RWPE2 (cell line): Measurements from ENCODE around the gene CABS1.
A peak's percentile ranks its signal among the peaks of the same experiment; 100 is the strongest.

ENCODE experiments used
- ATAC-seq: fragments of 200-7000 bp; cut with Tn5 transposase; 3 replicates; pipeline ENCODE4 v1.9.1; 2021; ENCODE audit warnings: low read depth
- DNase-seq: peaks from one replicate; pipeline ENCODE4 v3.0.0-alpha.2; 2020; ENCODE audit warnings: low spot score
- H3K27ac ChIP-seq: fragments of 450-650 bp; 2 replicates; pipeline ENCODE4 v1.5.1; 2017; ENCODE audit warnings: mild to moderate bottlenecking; ENCODE audit not compliant: poor library complexity, severe bottlenecking
- H3K27me3 ChIP-seq: fragments of 250-450 bp; sonication (Bioruptor Pico); 2 replicates; pipeline ENCODE4 v1.5.1; 2021; ENCODE audit warnings: mild to moderate bottlenecking, moderate library complexity; ENCODE audit not compliant: insufficient read depth, poor library complexity, severe bottlenecking
- H3K36me3 ChIP-seq: fragments of 250-450 bp; sonication (Bioruptor Pico); 2 replicates; pipeline ENCODE4 v1.5.1; 2020; ENCODE audit warnings: low read depth, mild to moderate bottlenecking, moderate library complexity
- H3K4me1 ChIP-seq: fragments of 250-450 bp; sonication (Bioruptor Pico); 2 replicates; pipeline ENCODE4 v1.5.1; 2021; ENCODE audit warnings: mild to moderate bottlenecking, moderate library complexity; ENCODE audit not compliant: insufficient read depth, poor library complexity, severe bottlenecking
- H3K4me3 ChIP-seq: fragments of 250-450 bp; sonication (Bioruptor Pico); 2 replicates; pipeline ENCODE4 v1.5.1; 2021; ENCODE audit warnings: mild to moderate bottlenecking, moderate library complexity; ENCODE audit not compliant: severe bottlenecking
- H3K9me3 ChIP-seq: fragments of 250-450 bp; sonication (Bioruptor Pico); 2 replicates; pipeline ENCODE4 v1.5.1; 2021; ENCODE audit warnings: mild to moderate bottlenecking, moderate library complexity; ENCODE audit not compliant: severe bottlenecking
- CTCF ChIP-seq: fragments of 450-650 bp; IDR thresholded peaks from one replicate; pipeline ENCODE4 v1.5.1; 2017; ENCODE audit warnings: mild to moderate bottlenecking, moderate library complexity; ENCODE audit not compliant: poor library complexity, severe bottlenecking

CABS1 gene

DNA sequence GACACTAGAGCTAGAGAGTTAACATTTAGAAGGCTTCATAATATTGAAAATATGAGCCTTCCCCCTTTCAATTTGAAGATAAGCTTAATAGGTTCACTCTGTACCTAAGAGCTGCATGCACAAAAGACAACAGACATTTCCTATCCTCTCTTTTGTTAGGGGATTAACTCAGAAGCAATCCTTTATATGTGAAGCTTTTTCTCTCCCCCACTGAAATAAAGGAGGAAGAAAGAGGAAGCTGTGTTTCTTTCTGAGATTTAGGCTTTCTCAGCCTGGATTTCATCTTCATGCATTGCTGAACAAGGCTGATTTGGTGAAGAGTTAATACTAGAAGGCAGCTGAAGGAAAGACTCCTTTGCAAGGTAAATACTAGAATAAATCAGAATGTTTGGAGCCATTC lies 21.0 kb upstream of the CABS1 start:
- no peaks in the 10 kb centered on the region for H3K36me3 ChIP-seq
- no peak for TF ChIP-seq CTCF
- no peaks in the 10 kb centered on the region for H3K27me3 ChIP-seq
- no peaks in the 10 kb centered on the region for H3K9me3 ChIP-seq
- DNase-seq (no peak), ATAC-seq (no peak)
- no peak overlapping the region for H3K4me3 ChIP-seq
- no peak overlapping the region for H3K27ac ChIP-seq
- no peaks in the 10 kb centered on the region for H3K4me1 ChIP-seq

DNA sequence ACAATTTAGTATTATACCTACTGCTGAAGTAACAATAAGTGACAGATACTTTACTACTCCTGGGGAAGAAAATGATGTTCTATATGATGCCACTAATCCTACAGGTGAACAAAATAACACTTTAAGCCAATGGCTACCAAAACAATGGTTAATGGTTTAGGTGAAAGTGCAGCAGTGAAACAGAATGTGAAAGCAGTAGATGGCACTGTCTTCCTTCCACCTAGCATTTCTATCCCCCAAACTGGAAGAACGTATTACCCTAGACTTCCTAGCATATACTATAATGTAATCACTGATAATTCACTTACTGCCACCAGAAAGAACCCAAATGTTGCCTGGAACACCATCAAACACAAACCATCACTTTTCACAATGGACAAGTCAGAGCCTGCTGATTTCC lies 18.9 kb upstream of the CABS1 start:
- no peaks in the 10 kb centered on the region for H3K4me1 ChIP-seq
- H3K9me3 ChIP-seq: no peaks in the 10 kb centered on the region
- no peak for DNase-seq
- ATAC-seq: no peak
- no peaks in the 10 kb centered on the region for H3K36me3 ChIP-seq
- no peak overlapping the region for H3K4me3 ChIP-seq
- H3K27me3 ChIP-seq: no peaks in the 10 kb centered on the region
- TF ChIP-seq CTCF: peak; percentile 20
- no peak overlapping the region for H3K27ac ChIP-seq

- no peak for ATAC-seq
- no peak for TF ChIP-seq CTCF
- no peak for DNase-seq
- no peaks in the 10 kb centered on the region for H3K4me1 ChIP-seq
- H3K27me3 ChIP-seq: no peaks in the 10 kb centered on the region
- H3K27ac ChIP-seq: no peak overlapping the region
- H3K36me3 ChIP-seq: no peaks in the 10 kb centered on the region
- no peaks in the 10 kb centered on the region for H3K9me3 ChIP-seq
- no peak overlapping the region for H3K4me3 ChIP-seq
Observed at GRCh38 chr4:70326052-70326451, 8.7 kb upstream of the CABS1 start.

DNA sequence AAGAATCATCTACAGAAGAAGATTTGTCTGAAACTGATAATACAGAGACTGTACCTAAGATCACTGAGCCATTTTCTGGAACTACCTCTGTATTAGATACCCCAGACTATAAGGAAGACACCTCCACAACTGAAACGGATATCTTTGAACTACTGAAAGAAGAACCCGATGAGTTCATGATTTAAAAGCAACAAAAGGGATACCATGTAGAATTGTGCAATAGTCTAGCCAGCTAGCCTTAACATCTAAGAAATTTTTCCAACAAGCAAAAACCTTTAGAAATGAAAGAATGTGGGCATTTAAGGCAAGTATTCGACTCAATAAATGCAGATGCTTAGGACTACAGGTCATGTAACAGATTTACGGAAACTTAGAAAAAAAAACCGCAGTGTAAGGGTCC lies 1.3 kb downstream of the CABS1 start:
- Histone ChIP-seq H3K36me3 (no peaks in the 10 kb centered on the region), H3K27ac (no peak overlapping the region), H3K27me3 (no peaks in the 10 kb centered on the region), H3K4me1 (no peaks in the 10 kb centered on the region), H3K9me3 (no peaks in the 10 kb centered on the region), H3K4me3 (no peak overlapping the region)
- DNase-seq (no peak), ATAC-seq (no peak)
- no peak for TF ChIP-seq CTCF

GRCh38 chr4:70337886-70338420 lies 3.2 kb downstream of the CABS1 start:
- Histone ChIP-seq H3K27me3 (peaks cover 2% of the 10 kb centered on the region), H3K4me3 (no peak overlapping the region), H3K27ac (no peak overlapping the region), H3K4me1 (no peaks in the 10 kb centered on the region), H3K9me3 (no peaks in the 10 kb centered on the region), H3K36me3 (no peaks in the 10 kb centered on the region)
- DNase-seq (no peak), ATAC-seq (no peak)
- TF ChIP-seq CTCF: no peak
